Activated CD8-positive, alpha-beta memory T cell treated with anti-CD3 and anti-CD28 coated beads, Interleukin-2, amount 50 U/mL, for 1 hour (primary cell): ENCODE measurements around the gene LRMDA.

Experiments
- DNase-seq: peaks from one replicate; pipeline ENCODE4 v3.0.0-alpha.2; 2020; ENCODE audit errors: extremely low read depth

Gene LRMDA

GRCh38 chr10:75541411-75541810 is 110.0 kb downstream of the LRMDA start:
- DNase-seq = no peak

GRCh38 chr10:75542084-75542483 is 110.7 kb downstream of the LRMDA start:
- no peak for DNase-seq

GRCh38 chr10:75542906-75543305 is 111.5 kb downstream of the LRMDA start:
- no peak for DNase-seq

GRCh38 chr10:75544386-75544785 is 113.0 kb downstream of the LRMDA start:
- no peak for DNase-seq

GRCh38 chr10:75544993-75545706 is 113.7 kb downstream of the LRMDA start:
- no peak for DNase-seq

- no peak for DNase-seq
Observed at GRCh38 chr10:75546004-75546403, 114.6 kb downstream of the LRMDA start.

GRCh38 chr10:75547391-75548298 is 116.2 kb downstream of the LRMDA start:
- DNase-seq = no peak

- no peak for DNase-seq
Observed at GRCh38 chr10:75548356-75548755, 116.9 kb downstream of the LRMDA start.

GRCh38 chr10:75550191-75550590 is 118.8 kb downstream of the LRMDA start:
- no peak for DNase-seq

- no peak for DNase-seq
Observed at GRCh38 chr10:75552171-75552570, 120.7 kb downstream of the LRMDA start.

- no peak for DNase-seq
Observed at GRCh38 chr10:75553550-75553949, 122.1 kb downstream of the LRMDA start.

GRCh38 chr10:75555323-75555722 is 123.9 kb downstream of the LRMDA start:
- DNase-seq = no peak

GRCh38 chr10:75556320-75556719 is 124.9 kb downstream of the LRMDA start:
- DNase-seq = no peak

- no peak for DNase-seq
Observed at GRCh38 chr10:75565286-75566251, 134.1 kb downstream of the LRMDA start.

GRCh38 chr10:75568450-75569130 is 137.2 kb downstream of the LRMDA start:
- DNase-seq = no peak

GRCh38 chr10:75569506-75569905 is 138.1 kb downstream of the LRMDA start:
- no peak for DNase-seq

GRCh38 chr10:75572478-75572877 is 141.1 kb downstream of the LRMDA start:
- no peak for DNase-seq

- no peak for DNase-seq
Observed at GRCh38 chr10:75575940-75576339, 144.5 kb downstream of the LRMDA start.

GRCh38 chr10:75582102-75582501 is 150.7 kb downstream of the LRMDA start:
- no peak for DNase-seq

GRCh38 chr10:75585294-75585693 is 153.9 kb downstream of the LRMDA start:
- DNase-seq = no peak

GRCh38 chr10:75586814-75587213 is 155.4 kb downstream of the LRMDA start:
- DNase-seq = no peak
